Measurements from ENCODE around the gene ANKRD30B.

DNA sequence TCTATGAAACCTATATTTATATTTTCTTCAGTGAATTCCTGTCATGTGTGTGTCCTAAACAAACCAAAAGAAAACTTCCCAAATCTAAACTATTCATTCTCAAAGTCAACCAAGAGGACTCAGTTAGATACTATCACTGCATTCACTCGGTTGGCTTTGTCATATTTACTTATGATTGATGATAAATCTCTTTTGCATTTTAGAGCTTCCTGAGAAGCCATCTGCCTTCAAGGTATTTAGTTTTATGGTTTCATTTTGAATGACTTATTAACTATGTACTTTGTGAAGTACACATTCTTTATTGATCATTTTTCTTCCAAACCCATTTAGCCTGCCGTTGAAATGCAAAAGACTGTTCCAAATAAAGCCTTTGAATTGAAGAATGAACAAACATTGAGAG is 36.2 kb downstream of the ANKRD30B start:
- TF ChIP-seq POLR2A (IDR thresholded peaks at IDR 0.05; ENCODE audit: low read depth, low read length): no peak
- no peak for TF ChIP-seq EZH2 (IDR thresholded peaks at IDR 0.05; ENCODE audit: borderline replicate concordance, low read depth, low read length, severe bottlenecking)
- TF ChIP-seq CTCF (IDR thresholded peaks at IDR 0.05; ENCODE audit: extremely low read depth in 1 of 2, insufficient read depth in 1 of 2, low read depth in 1 of 2, low read length in 2 of 2): no peak
- no peak for TF ChIP-seq GATA2 (IDR thresholded peaks at IDR 0.05; ENCODE audit: insufficient read depth, insufficient read length, low read depth, low read length)
- TF ChIP-seq POLR2AphosphoS5 (IDR thresholded peaks at IDR 0.05; ENCODE audit: insufficient read depth, low read depth, low read length): no peak
- TF ChIP-seq, protein P1, sequence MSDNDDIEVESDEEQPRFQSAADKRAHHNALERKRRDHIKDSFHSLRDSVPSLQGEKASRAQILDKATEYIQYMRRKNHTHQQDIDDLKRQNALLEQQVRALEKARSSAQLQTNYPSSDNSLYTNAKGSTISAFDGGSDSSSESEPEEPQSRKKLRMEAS (IDR thresholded peaks at IDR 0.05; ENCODE audit: insufficient read depth, insufficient read length): no peak
- no peak for TF ChIP-seq MYC (IDR thresholded peaks at IDR 0.05; ENCODE audit: low read depth, low read length)
- no peak for TF ChIP-seq FOS (IDR thresholded peaks at IDR 0.05; ENCODE audit: borderline replicate concordance, insufficient read depth, low read length)
- no peak for TF ChIP-seq JUN (IDR thresholded peaks at IDR 0.05; ENCODE audit: borderline replicate concordance, insufficient read depth, insufficient read length, low read depth)

All from endothelial cell of umbilical vein (primary cell).